Measurements from ENCODE around the gene P4HA2.

DNA sequence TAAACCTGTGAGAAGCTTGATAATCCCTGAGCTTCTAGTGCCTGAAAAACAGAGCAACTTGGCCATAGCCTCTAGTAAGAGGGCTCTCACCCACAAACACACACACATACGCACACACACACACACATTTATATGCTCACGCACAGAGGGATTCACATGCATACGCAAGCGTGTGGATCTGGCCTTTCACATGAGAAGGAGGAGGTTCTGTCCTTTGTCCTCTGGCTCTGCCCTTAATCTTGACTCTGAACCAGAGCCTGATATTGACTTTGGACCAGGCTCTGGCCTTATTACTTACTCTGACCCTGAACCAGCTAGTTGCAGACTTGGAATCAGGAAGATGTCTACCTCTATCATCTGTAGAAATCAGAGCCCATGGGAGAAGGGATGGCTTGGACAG lies 10.0 kb upstream of the P4HA2 start:
- TF ChIP-seq, protein P1, sequence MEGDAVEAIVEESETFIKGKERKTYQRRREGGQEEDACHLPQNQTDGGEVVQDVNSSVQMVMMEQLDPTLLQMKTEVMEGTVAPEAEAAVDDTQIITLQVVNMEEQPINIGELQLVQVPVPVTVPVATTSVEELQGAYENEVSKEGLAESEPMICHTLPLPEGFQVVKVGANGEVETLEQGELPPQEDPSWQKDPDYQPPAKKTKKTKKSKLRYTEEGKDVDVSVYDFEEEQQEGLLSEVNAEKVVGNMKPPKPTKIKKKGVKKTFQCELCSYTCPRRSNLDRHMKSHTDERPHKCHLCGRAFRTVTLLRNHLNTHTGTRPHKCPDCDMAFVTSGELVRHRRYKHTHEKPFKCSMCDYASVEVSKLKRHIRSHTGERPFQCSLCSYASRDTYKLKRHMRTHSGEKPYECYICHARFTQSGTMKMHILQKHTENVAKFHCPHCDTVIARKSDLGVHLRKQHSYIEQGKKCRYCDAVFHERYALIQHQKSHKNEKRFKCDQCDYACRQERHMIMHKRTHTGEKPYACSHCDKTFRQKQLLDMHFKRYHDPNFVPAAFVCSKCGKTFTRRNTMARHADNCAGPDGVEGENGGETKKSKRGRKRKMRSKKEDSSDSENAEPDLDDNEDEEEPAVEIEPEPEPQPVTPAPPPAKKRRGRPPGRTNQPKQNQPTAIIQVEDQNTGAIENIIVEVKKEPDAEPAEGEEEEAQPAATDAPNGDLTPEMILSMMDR (conservative IDR thresholded peaks at IDR 0.05; ENCODE audit: low read length): no peak
- TF ChIP-seq EZH2phosphoT487 (IDR thresholded peaks at IDR 0.05; ENCODE audit: borderline replicate concordance, low read depth, low read length): no peak
